Testis (tissue), 2 donors: Measurements from ENCODE around the gene CRYBB2.

Source experiments
- POLR2A ChIP-seq: fragments of 450-650 bp; IDR thresholded peaks from one replicate; pipeline ENCODE4 v1.6.1; 2017; ENCODE audit warnings: antibody characterized with exemption, mild to moderate bottlenecking, moderate library complexity
- TF ChIP-seq, protein P1 (sequence below), 3 experiments: fragments of 450-650 bp in 2 of 3; fragments of 200-600 bp in 1 of 3; sonication (generic) in 1 of 3; IDR thresholded peaks; one replicate each; pipeline ENCODE4 v1.5.1; 2016 to 2019; ENCODE audit warnings: antibody characterized with exemption in 3 of 3, mild to moderate bottlenecking in 2 of 3, moderate library complexity in 1 of 3

DNA sequence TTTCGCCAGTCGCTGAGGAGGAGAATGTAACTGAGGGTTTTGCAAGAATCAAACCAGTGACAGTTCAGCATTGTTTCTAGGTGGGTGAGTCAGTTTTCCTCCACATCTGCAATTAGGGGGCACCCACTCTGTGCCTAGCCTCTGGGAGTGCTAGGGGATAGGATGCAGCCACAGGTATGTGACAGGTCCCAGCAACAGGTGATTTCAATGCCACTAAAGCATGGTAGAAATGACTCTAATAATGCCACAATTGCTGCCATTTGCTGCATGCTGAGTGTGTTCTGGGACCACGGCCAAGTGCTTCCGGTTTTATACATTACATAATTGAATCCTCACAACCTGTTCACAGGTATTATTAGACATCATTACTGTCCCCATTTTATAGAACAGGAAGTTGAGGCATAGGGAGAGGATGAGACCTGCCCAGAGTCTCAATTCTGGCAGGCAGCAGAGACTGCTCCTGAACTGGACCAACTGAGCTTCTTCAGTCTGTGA, 556 bp downstream of the CRYBB2 start:
- TF ChIP-seq, protein P1, sequence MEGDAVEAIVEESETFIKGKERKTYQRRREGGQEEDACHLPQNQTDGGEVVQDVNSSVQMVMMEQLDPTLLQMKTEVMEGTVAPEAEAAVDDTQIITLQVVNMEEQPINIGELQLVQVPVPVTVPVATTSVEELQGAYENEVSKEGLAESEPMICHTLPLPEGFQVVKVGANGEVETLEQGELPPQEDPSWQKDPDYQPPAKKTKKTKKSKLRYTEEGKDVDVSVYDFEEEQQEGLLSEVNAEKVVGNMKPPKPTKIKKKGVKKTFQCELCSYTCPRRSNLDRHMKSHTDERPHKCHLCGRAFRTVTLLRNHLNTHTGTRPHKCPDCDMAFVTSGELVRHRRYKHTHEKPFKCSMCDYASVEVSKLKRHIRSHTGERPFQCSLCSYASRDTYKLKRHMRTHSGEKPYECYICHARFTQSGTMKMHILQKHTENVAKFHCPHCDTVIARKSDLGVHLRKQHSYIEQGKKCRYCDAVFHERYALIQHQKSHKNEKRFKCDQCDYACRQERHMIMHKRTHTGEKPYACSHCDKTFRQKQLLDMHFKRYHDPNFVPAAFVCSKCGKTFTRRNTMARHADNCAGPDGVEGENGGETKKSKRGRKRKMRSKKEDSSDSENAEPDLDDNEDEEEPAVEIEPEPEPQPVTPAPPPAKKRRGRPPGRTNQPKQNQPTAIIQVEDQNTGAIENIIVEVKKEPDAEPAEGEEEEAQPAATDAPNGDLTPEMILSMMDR (IDR thresholded peaks at IDR 0.05) = no peak
- TF ChIP-seq POLR2A = no peak
